Sciatic nerve (tissue), 2 donors: ENCODE measurements around the gene UST. TPM values are rescaled to one million over a fixed set of nuclear protein-coding genes. Genes with fewer than 3 reads are reported as not detected.

Experiments
- ATAC-seq: fragments of 200-7000 bp; cut with Tn5 transposase; one replicate; pipeline ENCODE4 v1.9.1; 2020; ENCODE audit warnings: mild to moderate bottlenecking, moderate library complexity
- DNase-seq: peaks from one replicate; pipeline ENCODE4 v3.0.0-alpha.2; 2020; ENCODE audit warnings: low spot score
- intact Hi-C: fragments of 100-400 bp; cut with DNase I; formaldehyde crosslinking; loops from one replicate; pipeline ENCODE4 v1.14.2; 2022
- total RNA-seq: library from RNA; stranded (reverse); fragmentation: NEBNext Ultra II Directional; extraction: Animal tissue kit (Norgen Biotek cat#: 25700); gene quantifications from one replicate; pipeline ENCODE4 v1.2.1, GENCODE V29; 2021
- donor health status: DM: no; HTN: no; CAD: no.
- donor health status: DM: no; HTN: no; CAD: no.

Gene UST
- total RNA-seq, 1 donor from 2014 or later: 33.1 TPM

GRCh38 chr6:149075616-149076354, 329.0 kb downstream of the UST start:
- no peak for DNase-seq
- intact Hi-C loops: no loop called here
- ATAC-seq: no peak

- intact Hi-C loops: no loop called here
- DNase-seq: no peak
- no peak for ATAC-seq
Measured at GRCh38 chr6:149076355-149076734, 329.5 kb downstream of the UST start.

GRCh38 chr6:149077208-149077607, 330.4 kb downstream of the UST start:
- intact Hi-C loops: no loop called here
- ATAC-seq (peak; percentile 17), DNase-seq (no peak)

- DNase-seq (no peak), ATAC-seq (no peak)
- intact Hi-C loops: no loop called here
Measured at GRCh38 chr6:149078211-149078782, 331.5 kb downstream of the UST start.

GRCh38 chr6:149079456-149079855, 332.6 kb downstream of the UST start:
- ATAC-seq (no peak), DNase-seq (no peak)
- intact Hi-C loops: no loop called here

GRCh38 chr6:149079911-149080491, 333.2 kb downstream of the UST start:
- intact Hi-C loops: loop anchor here (5.0 kb wide), 1 partner anchor 352 kb away; no protein-coding TSS in a partner anchor
- DNase-seq (peak; percentile 69), ATAC-seq (peak; percentile 92)

- ATAC-seq: peak; percentile 23
- intact Hi-C loops: loop anchor here (5.0 kb wide), 1 partner anchor 352 kb away; no protein-coding TSS in a partner anchor
- no peak for DNase-seq
Measured at GRCh38 chr6:149080511-149080910, 333.7 kb downstream of the UST start.

- DNase-seq: no peak
- ATAC-seq: no peak
- intact Hi-C loops: loop anchor here (5.0 kb wide), 1 partner anchor 351 kb away; no protein-coding TSS in a partner anchor
Measured at GRCh38 chr6:149081281-149081680, 334.5 kb downstream of the UST start.

- peak; percentile 92 for DNase-seq
Measured at GRCh38 chr6:149082320-149082719, 335.5 kb downstream of the UST start.

GRCh38 chr6:149084026-149084425, 337.2 kb downstream of the UST start:
- intact Hi-C loops: loop anchor here (5.0 kb wide), 1 partner anchor 348 kb away; no protein-coding TSS in a partner anchor
- ATAC-seq: no peak
- no peak for DNase-seq

More at GRCh38 chr6:149082320-149082719, 335.5 kb downstream of the UST start:
- peak; percentile 71 for ATAC-seq
- intact Hi-C loops: loop anchor here (5.0 kb wide), 1 partner anchor 350 kb away; no protein-coding TSS in a partner anchor

- no peak for DNase-seq
- no peak for ATAC-seq
- intact Hi-C loops: loop anchor here (5.0 kb wide), 1 partner anchor 347 kb away; no protein-coding TSS in a partner anchor
Measured at GRCh38 chr6:149084808-149085556, 338.2 kb downstream of the UST start.

- intact Hi-C loops: no loop called here
- DNase-seq: no peak
- ATAC-seq: no peak
Measured at GRCh38 chr6:149085557-149085938, 338.7 kb downstream of the UST start.

- ATAC-seq (no peak), DNase-seq (no peak)
- intact Hi-C loops: no loop called here
Measured at GRCh38 chr6:149086363-149086762, 339.5 kb downstream of the UST start.

GRCh38 chr6:149087898-149088297, 341.1 kb downstream of the UST start:
- DNase-seq: no peak
- ATAC-seq: no peak
- intact Hi-C loops: no loop called here

- intact Hi-C loops: no loop called here
- DNase-seq (no peak), ATAC-seq (no peak)
Measured at GRCh38 chr6:149088361-149088760, 341.5 kb downstream of the UST start.

- intact Hi-C loops: no loop called here
- no peak for DNase-seq
- peak; percentile 44 for ATAC-seq
Measured at GRCh38 chr6:149089510-149089909, 342.7 kb downstream of the UST start.

GRCh38 chr6:149090937-149091336, 344.1 kb downstream of the UST start:
- intact Hi-C loops: no loop called here
- ATAC-seq (no peak), DNase-seq (no peak)

- DNase-seq (no peak), ATAC-seq (peak; percentile 16)
- intact Hi-C loops: no loop called here
Measured at GRCh38 chr6:149093643-149094042, 346.8 kb downstream of the UST start.

- ATAC-seq (peak; percentile 27), DNase-seq (no peak)
- intact Hi-C loops: no loop called here
Measured at GRCh38 chr6:149094156-149094555, 347.3 kb downstream of the UST start.
